ENCODE measurements around the gene LRFN3. TPM values are rescaled to one million over a fixed set of nuclear protein-coding genes. Genes with fewer than 3 reads are reported as not detected.

Gene LRFN3
- total and polyA plus RNA-seq, 10 of the 15 experiments (the other 5 are each of a cell fraction or from before 2014, with no cell fraction given), result 0.02 to 7.3 (median 2.0) TPM; not detected in 1

- H3K79me2 ChIP-seq (ENCODE audit: control insufficient read depth, insufficient read depth, low read length), result peaks cover 20% of the 10 kb centered on the region
- TF ChIP-seq RBBP5 (conservative IDR thresholded peaks at IDR 0.05) (no peak), TARDBP (IDR thresholded peaks at IDR 0.05; ENCODE audit: borderline replicate concordance) (no peak), ETV6 (conservative IDR thresholded peaks at IDR 0.05 in 1 of 2, IDR thresholded peaks at IDR 0.05 in 1 of 2; ENCODE audit: borderline replicate concordance in 1 of 2, low read depth in 1 of 2) (no peak), KLF5 (IDR thresholded peaks at IDR 0.05; ENCODE audit: partially characterized antibody) (no peak), MYB (IDR thresholded peaks at IDR 0.05; ENCODE audit: borderline replicate concordance, low read depth, low read length) (no peak), E4F1 (IDR thresholded peaks at IDR 0.05; ENCODE audit: borderline replicate concordance, partially characterized antibody) (no peak), BCL11A (IDR thresholded peaks at IDR 0.05; ENCODE audit: low read depth, low read length) (no peak), WRNIP1 (IDR thresholded peaks at IDR 0.05; ENCODE audit: borderline replicate concordance, low read depth, low read length) (no peak), PML (IDR thresholded peaks at IDR 0.05; ENCODE audit: low read length) (no peak), ZNF24 (IDR thresholded peaks at IDR 0.05) (no peak), ATF7 (IDR thresholded peaks at IDR 0.05; ENCODE audit: low read depth) (no peak), YBX1 (IDR thresholded peaks at IDR 0.05) (no peak), HDGF (IDR thresholded peaks at IDR 0.05) (no peak), GATAD2B (conservative IDR thresholded peaks at IDR 0.05; ENCODE audit: low read depth) (no peak), NR2C1 (IDR thresholded peaks at IDR 0.05) (no peak)
- TF ChIP-seq, protein P1, sequence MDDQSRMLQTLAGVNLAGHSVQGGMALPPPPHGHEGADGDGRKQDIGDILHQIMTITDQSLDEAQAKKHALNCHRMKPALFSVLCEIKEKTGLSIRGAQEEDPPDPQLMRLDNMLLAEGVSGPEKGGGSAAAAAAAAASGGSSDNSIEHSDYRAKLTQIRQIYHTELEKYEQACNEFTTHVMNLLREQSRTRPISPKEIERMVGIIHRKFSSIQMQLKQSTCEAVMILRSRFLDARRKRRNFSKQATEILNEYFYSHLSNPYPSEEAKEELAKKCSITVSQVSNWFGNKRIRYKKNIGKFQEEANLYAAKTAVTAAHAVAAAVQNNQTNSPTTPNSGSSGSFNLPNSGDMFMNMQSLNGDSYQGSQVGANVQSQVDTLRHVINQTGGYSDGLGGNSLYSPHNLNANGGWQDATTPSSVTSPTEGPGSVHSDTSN (IDR thresholded peaks at IDR 0.05; ENCODE audit: insufficient replicate concordance, low read depth, low read length), result no peak
- TF ChIP-seq, protein P2, sequence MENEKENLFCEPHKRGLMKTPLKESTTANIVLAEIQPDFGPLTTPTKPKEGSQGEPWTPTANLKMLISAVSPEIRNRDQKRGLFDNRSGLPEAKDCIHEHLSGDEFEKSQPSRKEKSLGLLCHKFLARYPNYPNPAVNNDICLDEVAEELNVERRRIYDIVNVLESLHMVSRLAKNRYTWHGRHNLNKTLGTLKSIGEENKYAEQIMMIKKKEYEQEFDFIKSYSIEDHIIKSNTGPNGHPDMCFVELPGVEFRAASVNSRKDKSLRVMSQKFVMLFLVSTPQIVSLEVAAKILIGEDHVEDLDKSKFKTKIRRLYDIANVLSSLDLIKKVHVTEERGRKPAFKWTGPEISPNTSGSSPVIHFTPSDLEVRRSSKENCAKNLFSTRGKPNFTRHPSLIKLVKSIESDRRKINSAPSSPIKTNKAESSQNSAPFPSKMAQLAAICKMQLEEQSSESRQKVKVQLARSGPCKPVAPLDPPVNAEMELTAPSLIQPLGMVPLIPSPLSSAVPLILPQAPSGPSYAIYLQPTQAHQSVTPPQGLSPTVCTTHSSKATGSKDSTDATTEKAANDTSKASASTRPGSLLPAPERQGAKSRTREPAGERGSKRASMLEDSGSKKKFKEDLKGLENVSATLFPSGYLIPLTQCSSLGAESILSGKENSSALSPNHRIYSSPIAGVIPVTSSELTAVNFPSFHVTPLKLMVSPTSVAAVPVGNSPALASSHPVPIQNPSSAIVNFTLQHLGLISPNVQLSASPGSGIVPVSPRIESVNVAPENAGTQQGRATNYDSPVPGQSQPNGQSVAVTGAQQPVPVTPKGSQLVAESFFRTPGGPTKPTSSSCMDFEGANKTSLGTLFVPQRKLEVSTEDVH (IDR thresholded peaks at IDR 0.05; ENCODE audit: low read depth, partially characterized antibody), result no peak
- DNase-seq (ENCODE audit: low read depth, low spot score) (no peak), ATAC-seq (no peak), FAIRE-seq (no peak)
- SMC1A ChIA-PET (ENCODE audit: uncharacterized antibody, unreplicated experiment), result interaction anchor here (1.2 to 1.3 kb wide), 2 partner anchors 61 to 246 kb away, joined by 3 read pairs; partner anchors contain the start of genes PSENEN and U2AF1L4
- RAD21 ChIA-PET (ENCODE audit: unreplicated experiment), result interaction anchor here (1.0 kb wide), 1 partner anchor 22 kb away, joined by 3 read pairs; the partner anchor contains the start of gene ALKBH6
- H3K4me3 ChIP-seq, result no peak overlapping the region
- H3K9ac ChIP-seq (ENCODE audit: control insufficient read depth, insufficient read depth, low read length), result no peak overlapping the region
- intact Hi-C loops (cut with micrococcal nuclease; ENCODE audit: unreplicated experiment) (no loop called here), in situ Hi-C loops (cut with MboI) (no loop called here)
- POLR2A ChIA-PET, result no interaction called here
- no peak overlapping the region for H2AFZ ChIP-seq (ENCODE audit: control insufficient read depth, low read depth, low read length)
- H3K27ac ChIP-seq (ENCODE audit: control insufficient read depth, insufficient read depth), result no peak overlapping the region
- H3K9me3 ChIP-seq (replicated peaks; ENCODE audit: control insufficient read depth, insufficient read depth, low read length), result no peaks in the 10 kb centered on the region
- H3K36me3 ChIP-seq (ENCODE audit: control insufficient read depth in 2 of 2, insufficient read depth in 2 of 2, low read length in 1 of 2), result no peaks in the 10 kb centered on the region
- peaks cover 25% of the 10 kb centered on the region for H3K4me1 ChIP-seq (ENCODE audit: control insufficient read depth, insufficient read depth, low read length)
- CTCF ChIA-PET, result no interaction called here
- no peaks in the 10 kb centered on the region for H3K27me3 ChIP-seq (replicated peaks in 1 of 2; ENCODE audit: control insufficient read depth in 2 of 2, insufficient read depth in 2 of 2, low read length in 1 of 2)
- BruUV-seq (replicated peaks), result no TSS peak
- no peak overlapping the region for H3K4me2 ChIP-seq (ENCODE audit: control insufficient read depth, insufficient read depth)
- 72% methylated on average over 7 of the region's 7 CpGs for WGBS (ENCODE audit: insufficient coverage, insufficient replicate concordance, low lambda C conversion rate, missing lambda C conversion rate)
- H4K20me1 ChIP-seq (ENCODE audit: control insufficient read depth, insufficient read depth), result no peaks in the 10 kb centered on the region
Measured at GRCh38 chr19:35991731-35992450, 55.7 kb downstream of the LRFN3 start.

Data from GM12878 (cell line).